Activated CD4-positive, alpha-beta T cell treated with anti-CD3 and anti-CD28 coated beads, Interleukin-2, amount 50 U/mL, for 16 hours (primary cell): Measurements from ENCODE around the gene KRT1.
"Not testable (repeated sequence)": the region's sequence is repeated elsewhere in the genome, so short reads cannot be mapped to it uniquely, and the experiment has no call there.

Experiments used
- DNase-seq: peaks from one replicate; pipeline ENCODE4 v3.0.0-alpha.2; 2020

KRT1 gene

GRCh38 chr12:52680363-52680762 lies at the start of gene KRT1:
Gene KRT1 (minus strand): TSS chr12:52680407. CDS start chr12:52680348, 59 bp downstream.
- no peak for DNase-seq

GRCh38 chr12:52729147-52729546 lies 48.9 kb upstream of the KRT1 start:
- DNase-seq, result no peak

GRCh38 chr12:52728374-52728773 lies 48.2 kb upstream of the KRT1 start:
- DNase-seq, result no peak

GRCh38 chr12:52727037-52727436 lies 46.8 kb upstream of the KRT1 start:
- no peak for DNase-seq

GRCh38 chr12:52726451-52726850 lies 46.2 kb upstream of the KRT1 start:
- DNase-seq, result no peak

- DNase-seq, result no peak
Measured at GRCh38 chr12:52724384-52724783, 44.2 kb upstream of the KRT1 start.

- DNase-seq, result no peak
Measured at GRCh38 chr12:52722680-52723079, 42.5 kb upstream of the KRT1 start.

GRCh38 chr12:52721838-52722470 lies 41.7 kb upstream of the KRT1 start:
- DNase-seq, result no peak

- DNase-seq, result no peak
Measured at GRCh38 chr12:52720365-52720886, 40.2 kb upstream of the KRT1 start.

- DNase-seq, result no peak
Measured at GRCh38 chr12:52716061-52716460, 35.9 kb upstream of the KRT1 start.

GRCh38 chr12:52715416-52715815 lies 35.2 kb upstream of the KRT1 start:
- DNase-seq, result no peak

- no peak for DNase-seq
Measured at GRCh38 chr12:52714887-52715281, 34.7 kb upstream of the KRT1 start.

GRCh38 chr12:52713960-52714886 lies 34.0 kb upstream of the KRT1 start:
- DNase-seq, result no peak

GRCh38 chr12:52712122-52712521 lies 31.9 kb upstream of the KRT1 start:
- DNase-seq, result not testable (repeated sequence)

GRCh38 chr12:52710730-52711129 lies 30.5 kb upstream of the KRT1 start:
- DNase-seq, result no peak

- DNase-seq, result no peak
Measured at GRCh38 chr12:52708010-52708409, 27.8 kb upstream of the KRT1 start.

- no peak for DNase-seq
Measured at GRCh38 chr12:52704464-52704863, 24.3 kb upstream of the KRT1 start.

- no peak for DNase-seq
Measured at GRCh38 chr12:52703878-52704277, 23.7 kb upstream of the KRT1 start.

- no peak for DNase-seq
Measured at GRCh38 chr12:52703424-52703823, 23.2 kb upstream of the KRT1 start, which contains the start of gene KRT77. Gene KRT77 (minus strand): TSS chr12:52703524. CDS start chr12:52703434, 90 bp downstream.

- no peak for DNase-seq
Measured at GRCh38 chr12:52702338-52702737, 22.1 kb upstream of the KRT1 start.

GRCh38 chr12:52701281-52701680 lies 21.1 kb upstream of the KRT1 start:
- DNase-seq, result no peak

- no peak for DNase-seq
Measured at GRCh38 chr12:52699960-52700359, 19.8 kb upstream of the KRT1 start.

GRCh38 chr12:52699373-52699772 lies 19.2 kb upstream of the KRT1 start:
- DNase-seq, result no peak
